ENCODE measurements around the gene SKOR1. TPM values are rescaled to one million over a fixed set of nuclear protein-coding genes. Genes with fewer than 3 reads are reported as not detected.
A peak's percentile ranks its signal among the peaks of the same experiment; 100 is the strongest.

Gene SKOR1
- total and polyA plus RNA-seq, 2 of the 13 experiments (the other 11 are each of a cell fraction or from before 2014, with no cell fraction given), result 0.09 to 0.11 TPM

DNA sequence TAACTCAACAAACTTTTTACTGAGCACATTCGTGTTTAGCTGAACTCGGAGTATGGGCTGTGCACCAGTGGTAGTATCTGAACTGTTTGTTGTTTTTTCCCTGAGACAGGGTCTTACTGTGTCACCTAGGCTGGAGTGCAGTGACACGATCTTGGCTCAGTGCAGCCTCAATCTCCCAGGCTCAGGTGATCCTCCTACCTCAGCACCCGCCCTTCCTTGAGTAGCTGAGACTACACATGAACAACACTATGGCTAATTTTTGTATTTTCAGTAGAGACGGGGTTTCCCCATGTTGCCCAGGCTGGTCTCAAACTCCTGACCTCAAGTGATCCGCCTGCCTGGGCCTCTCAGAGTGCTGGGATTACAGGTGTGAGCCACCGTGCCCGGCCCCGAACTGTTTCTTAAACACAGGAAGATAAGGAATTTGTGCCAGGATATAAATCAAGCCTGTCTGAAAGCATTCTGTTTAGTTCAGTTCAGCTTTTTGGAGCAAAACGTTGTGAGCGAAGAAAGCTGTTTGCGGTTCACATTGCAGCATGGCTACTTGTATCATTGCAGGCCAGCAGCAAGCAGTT lies 40.4 kb upstream of the SKOR1 start:
- 94% methylated on average over 12 of the region's 12 CpGs for WGBS (ENCODE audit: low lambda C conversion rate)
- ATAC-seq (no peak), DNase-seq (ENCODE audit: low spot score) (no peak), FAIRE-seq (no peak)
- Histone ChIP-seq H3K9ac (ENCODE audit: insufficient read depth, low read depth, low read length) (no peak overlapping the region), H3K79me2 (ENCODE audit: insufficient read depth, low read length) (no peaks in the 10 kb centered on the region), H2AFZ (ENCODE audit: low read length) (no peak overlapping the region), H3K4me3 (replicated peaks in 1 of 3; ENCODE audit: insufficient read depth in 1 of 3, low read depth in 2 of 3, low read length in 3 of 3) (no peak overlapping the region), H3K36me3 (replicated peaks in 1 of 2; ENCODE audit: control insufficient read depth in 1 of 2, insufficient read depth in 2 of 2, low read length in 2 of 2) (no peaks in the 10 kb centered on the region; a peak in 2 of 5 replicates), H3K4me1 (ENCODE audit: insufficient read depth, low read length) (no peaks in the 10 kb centered on the region), H3K4me2 (ENCODE audit: low read depth, low read length) (no peak overlapping the region), H4K20me1 (ENCODE audit: insufficient read depth, low read length) (no peaks in the 10 kb centered on the region), H3K9me3 (ENCODE audit: low read length) (no peaks in the 10 kb centered on the region), H3K27me3 (ENCODE audit: control insufficient read depth in 1 of 2, insufficient read depth in 2 of 2, low read length in 2 of 2) (no peaks in the 10 kb centered on the region), H3K27ac (ENCODE audit: extremely low read length, insufficient read depth, low read length) (no peak overlapping the region)
- TF ChIP-seq GATAD2A (CRISPR knock-in tag; IDR thresholded peaks at IDR 0.05), result no peak
- TF ChIP-seq ZBTB1 (CRISPR knock-in tag; IDR thresholded peaks at IDR 0.05; ENCODE audit: borderline replicate concordance), result no peak
- no peak for TF ChIP-seq ZMYM3 (CRISPR knock-in tag; IDR thresholded peaks at IDR 0.05)
- no peak for TF ChIP-seq ZNF800 (CRISPR knock-in tag; IDR thresholded peaks at IDR 0.05)
- TF ChIP-seq MIER2 (CRISPR knock-in tag; IDR thresholded peaks at IDR 0.05), result no peak
- no peak for TF ChIP-seq ZNF572 (CRISPR knock-in tag; IDR thresholded peaks at IDR 0.05)
- BruUV-seq (replicated peaks), result no TSS peak
- intact Hi-C loops (cut with micrococcal nuclease; ENCODE audit: unreplicated experiment) (no loop called here), in situ Hi-C loops (cut with HindIII; ENCODE audit: extremely low pct_ligation_motif_present, low pct_unique_long_range_greater_than_20kb) (no loop called here)
- POLR2A ChIA-PET, result no interaction called here
- CTCF ChIA-PET (ENCODE audit: low intra/inter-chr PET ratio, low total read pairs), result no interaction called here

DNA sequence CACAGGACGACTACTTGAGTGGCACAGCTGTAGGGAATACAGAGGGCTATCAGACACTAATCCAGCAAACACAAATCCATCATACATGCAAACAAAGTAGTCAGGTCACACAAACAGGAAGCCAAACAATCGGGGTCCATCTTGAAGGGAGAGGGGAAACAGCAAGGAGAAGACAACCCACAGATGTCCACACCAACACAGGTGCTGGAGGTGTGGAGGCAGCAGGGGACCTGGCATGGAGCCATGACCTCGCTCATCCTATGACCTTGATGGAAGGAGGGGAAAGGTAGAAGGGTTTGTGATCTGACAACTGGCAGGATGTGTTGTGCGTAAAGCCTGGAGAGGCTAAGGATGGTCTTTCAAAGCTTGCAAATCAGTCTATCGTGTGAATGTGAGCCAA lies 39.9 kb upstream of the SKOR1 start:
- intact Hi-C loops (cut with micrococcal nuclease; ENCODE audit: unreplicated experiment) (no loop called here), in situ Hi-C loops (cut with HindIII; ENCODE audit: extremely low pct_ligation_motif_present, low pct_unique_long_range_greater_than_20kb) (no loop called here)
- Histone ChIP-seq H3K4me3 (replicated peaks in 1 of 3; ENCODE audit: insufficient read depth in 1 of 3, low read depth in 2 of 3, low read length in 3 of 3) (no peak overlapping the region), H3K79me2 (ENCODE audit: insufficient read depth, low read length) (no peaks in the 10 kb centered on the region), H2AFZ (ENCODE audit: low read length) (no peak overlapping the region), H3K27me3 (ENCODE audit: control insufficient read depth in 1 of 2, insufficient read depth in 2 of 2, low read length in 2 of 2) (no peaks in the 10 kb centered on the region), H3K9me3 (ENCODE audit: low read length) (no peaks in the 10 kb centered on the region), H3K4me2 (ENCODE audit: low read depth, low read length) (no peak overlapping the region), H3K36me3 (replicated peaks in 1 of 2; ENCODE audit: control insufficient read depth in 1 of 2, insufficient read depth in 2 of 2, low read length in 2 of 2) (no peaks in the 10 kb centered on the region; a peak in 2 of 5 replicates), H3K9ac (ENCODE audit: insufficient read depth, low read depth, low read length) (no peak overlapping the region), H3K27ac (ENCODE audit: extremely low read length, insufficient read depth, low read length) (no peak overlapping the region), H4K20me1 (ENCODE audit: insufficient read depth, low read length) (no peaks in the 10 kb centered on the region), H3K4me1 (ENCODE audit: insufficient read depth, low read length) (no peaks in the 10 kb centered on the region)
- 79% methylated on average over 5 of the region's 5 CpGs for WGBS (ENCODE audit: low lambda C conversion rate)
- no TSS peak for BruUV-seq (replicated peaks)
- FAIRE-seq, result no peak
- ATAC-seq, result no peak
- DNase-seq (ENCODE audit: low spot score), result no peak
- CTCF ChIA-PET (ENCODE audit: low intra/inter-chr PET ratio, low total read pairs), result no interaction called here
- no peak for TF ChIP-seq DNMT3B (CRISPR knock-in tag; conservative IDR thresholded peaks at IDR 0.05)
- TF ChIP-seq SALL1 (CRISPR knock-in tag; IDR thresholded peaks at IDR 0.05), result 0 out of 2 replicates have a peak, but pooled peaks have one; percentile 8
- POLR2A ChIA-PET, result no interaction called here

Measured in HepG2 (cell line).